Mesendoderm (in vitro differentiated cells): ENCODE measurements around the gene SLC6A14.

Experiments
- DNase-seq: peaks from one replicate; pipeline ENCODE4 v3.0.0; 2013
- H2AK5ac ChIP-seq: 2 replicates; pipeline ENCODE4 v1.6.1; 2013; ENCODE audit warnings: low read length, inconsistent platforms
- H2BK120ac ChIP-seq: 2 replicates; pipeline ENCODE4 v1.6.1; 2013; ENCODE audit warnings: low read depth, mild to moderate bottlenecking, low read length, moderate library complexity, mixed read lengths
- H2BK15ac ChIP-seq: replicated peaks from 2 replicates; pipeline ENCODE4 v1.6.1; 2013; ENCODE audit warnings: low read depth, mild to moderate bottlenecking, moderate library complexity
- H2BK5ac ChIP-seq: 2 replicates; pipeline ENCODE4 v1.6.1; 2013; ENCODE audit warnings: low read length, inconsistent platforms
- H3K18ac ChIP-seq: 2 replicates; pipeline ENCODE4 v1.6.1; 2013; ENCODE audit warnings: mild to moderate bottlenecking, low read length, mixed read lengths
- H3K23ac ChIP-seq: one replicate; pipeline ENCODE4 v1.6.1; 2013; ENCODE audit warnings: low read length
- H3K27ac ChIP-seq: 2 replicates; pipeline ENCODE4 v1.5.1; 2013; ENCODE audit warnings: low read depth, mild to moderate bottlenecking, inconsistent platforms, low read length, moderate library complexity
- H3K27me3 ChIP-seq: 2 replicates; pipeline ENCODE4 v1.6.1; 2013; ENCODE audit warnings: low read length, control low read depth, mild to moderate bottlenecking, inconsistent platforms; ENCODE audit not compliant: insufficient read depth, poor library complexity
- H3K36me3 ChIP-seq: 2 replicates; pipeline ENCODE4 v1.6.1; 2013; ENCODE audit warnings: low read length, inconsistent platforms; ENCODE audit not compliant: control insufficient read depth, insufficient read depth
- H3K4ac ChIP-seq: one replicate; pipeline ENCODE4 v1.6.1; 2013; ENCODE audit warnings: low read depth, mild to moderate bottlenecking, low read length, moderate library complexity
- H3K4me1 ChIP-seq: 2 replicates; pipeline ENCODE4 v1.6.1; 2013; ENCODE audit warnings: low read depth, low read length, inconsistent platforms; ENCODE audit not compliant: control insufficient read depth
- H3K4me2 ChIP-seq: 2 replicates; pipeline ENCODE4 v1.6.1; 2013; ENCODE audit warnings: low read length
- H3K4me3 ChIP-seq: 2 replicates; pipeline ENCODE4 v1.5.1; 2013; ENCODE audit warnings: mild to moderate bottlenecking, low read length
- H3K56ac ChIP-seq: one replicate; pipeline ENCODE4 v1.6.1; 2013; ENCODE audit warnings: low read length
- H3K79me1 ChIP-seq: 2 replicates; pipeline ENCODE4 v1.6.1; 2013; ENCODE audit warnings: low read length, inconsistent platforms
- H3K79me2 ChIP-seq: 2 replicates; pipeline ENCODE4 v1.6.1; 2013; ENCODE audit warnings: mild to moderate bottlenecking, low read length; ENCODE audit not compliant: control insufficient read depth, insufficient read depth
- H3K9ac ChIP-seq: 2 replicates; pipeline ENCODE4 v1.6.1; 2013; ENCODE audit warnings: low read length, inconsistent platforms
- H4K5ac ChIP-seq: one replicate; pipeline ENCODE4 v1.6.1; 2013; ENCODE audit warnings: low read length
- H4K8ac ChIP-seq: one replicate; pipeline ENCODE4 v1.6.1; 2013; ENCODE audit warnings: low read depth, mild to moderate bottlenecking, control low read depth, low read length, moderate library complexity
- WGBS: extraction: QIAGEN DNeasy Blood & Tissue Kit; methylation state at CpG from one replicate; pipeline ENCODE4 v1.1.7; 2013; ENCODE audit warnings: low lambda C conversion rate, missing lambda C conversion rate; ENCODE audit not compliant: insufficient coverage; ENCODE audit errors: extremely low coverage; 5-methylcytosine and 5-hydroxymethylcytosine counted together

The SLC6A14 gene

GRCh38 chrX:116417968-116418367, 18.4 kb upstream of the SLC6A14 start:
- Histone ChIP-seq H2BK15ac (no peak overlapping the region), H3K27ac (no peak overlapping the region), H4K5ac (no peak overlapping the region), H4K8ac (no peak overlapping the region), H3K79me2 (no peaks in the 10 kb centered on the region), H3K27me3 (no peaks in the 10 kb centered on the region), H3K4me2 (no peak overlapping the region), H2BK5ac (no peak overlapping the region), H3K4ac (no peak overlapping the region), H2AK5ac (no peak overlapping the region), H3K9ac (no peak overlapping the region), H3K18ac (no peak overlapping the region), H3K4me3 (no peak overlapping the region), H3K36me3 (no peaks in the 10 kb centered on the region), H3K23ac (no peak overlapping the region), H2BK120ac (no peak overlapping the region), H3K4me1 (no peaks in the 10 kb centered on the region), H3K56ac (no peak overlapping the region), H3K79me1 (no peaks in the 10 kb centered on the region)
- no CpG with 5 or more reads among the region's 4 CpGs for WGBS
- no peak for DNase-seq

- Histone ChIP-seq H3K56ac (no peak overlapping the region), H2BK15ac (no peak overlapping the region), H2BK120ac (no peak overlapping the region), H3K36me3 (no peaks in the 10 kb centered on the region), H3K23ac (no peak overlapping the region), H3K4me1 (no peaks in the 10 kb centered on the region), H3K79me1 (no peaks in the 10 kb centered on the region), H2AK5ac (no peak overlapping the region), H3K4me3 (no peak overlapping the region), H3K9ac (no peak overlapping the region), H3K27ac (no peak overlapping the region), H3K4ac (no peak overlapping the region), H3K27me3 (no peaks in the 10 kb centered on the region), H3K79me2 (no peaks in the 10 kb centered on the region), H3K18ac (no peak overlapping the region), H4K8ac (no peak overlapping the region), H3K4me2 (no peak overlapping the region), H4K5ac (no peak overlapping the region), H2BK5ac (no peak overlapping the region)
- no CpG with 5 or more reads among the region's 3 CpGs for WGBS
- no peak for DNase-seq
Measured at GRCh38 chrX:116427978-116428377, 8.4 kb upstream of the SLC6A14 start.

GRCh38 chrX:116435597-116435996, 809 bp upstream of the SLC6A14 start:
- H3K27me3 ChIP-seq = no peaks in the 10 kb centered on the region
- no peak overlapping the region for H3K18ac ChIP-seq
- H3K27ac ChIP-seq = no peak overlapping the region
- no peak overlapping the region for H3K56ac ChIP-seq
- H3K36me3 ChIP-seq = no peaks in the 10 kb centered on the region
- no peak overlapping the region for H4K8ac ChIP-seq
- H3K4ac ChIP-seq = no peak overlapping the region
- no peak overlapping the region for H3K4me3 ChIP-seq
- DNase-seq = no peak
- no peak overlapping the region for H2BK5ac ChIP-seq
- no peaks in the 10 kb centered on the region for H3K79me2 ChIP-seq
- no peak overlapping the region for H3K9ac ChIP-seq
- H3K4me1 ChIP-seq = no peaks in the 10 kb centered on the region
- no peak overlapping the region for H3K4me2 ChIP-seq
- no peak overlapping the region for H2BK15ac ChIP-seq
- H2BK120ac ChIP-seq = no peak overlapping the region
- H3K23ac ChIP-seq = no peak overlapping the region
- no peak overlapping the region for H4K5ac ChIP-seq
- H2AK5ac ChIP-seq = no peak overlapping the region
- no peaks in the 10 kb centered on the region for H3K79me1 ChIP-seq

- H2AK5ac ChIP-seq = no peak overlapping the region
Measured at GRCh38 chrX:116449156-116449555, 12.8 kb downstream of the SLC6A14 start.

GRCh38 chrX:116462822-116463221, 26.4 kb downstream of the SLC6A14 start, which contains the start of gene CT83:
TSS of gene CT83 (minus strand) at chrX:116462976. CDS start at chrX:116462856, 120 bp downstream.
- no peak within 1 kb of the TSS for H4K8ac ChIP-seq
- DNase-seq = no peak
- no peak within 1 kb of the TSS for H3K4ac ChIP-seq
- no peak within 1 kb of the TSS for H3K9ac ChIP-seq
- H2BK15ac ChIP-seq = no peak within 1 kb of the TSS
- no CpG with 5 or more reads among the region's 18 CpGs for WGBS
- H3K79me1 ChIP-seq = no peaks in the 10 kb centered on the region
- no peak within 1 kb of the TSS for H4K5ac ChIP-seq
- no peaks in the 10 kb centered on the region for H3K4me1 ChIP-seq
- no peaks in the 10 kb centered on the region for H3K27me3 ChIP-seq
- no peak within 1 kb of the TSS for H3K4me2 ChIP-seq
- H3K36me3 ChIP-seq = no peaks in the 10 kb centered on the region
- no peak within 1 kb of the TSS for H3K56ac ChIP-seq
- H3K4me3 ChIP-seq = no peak within 1 kb of the TSS
- H3K18ac ChIP-seq = no peak within 1 kb of the TSS
- H2BK120ac ChIP-seq = no peak within 1 kb of the TSS
- H3K27ac ChIP-seq = no peak within 1 kb of the TSS
- no peak within 1 kb of the TSS for H2AK5ac ChIP-seq
- no peak within 1 kb of the TSS for H3K23ac ChIP-seq
- no peaks in the 10 kb centered on the region for H3K79me2 ChIP-seq
- H2BK5ac ChIP-seq = no peak within 1 kb of the TSS

More at GRCh38 chrX:116449156-116449555, 12.8 kb downstream of the SLC6A14 start:
- H3K23ac ChIP-seq = no peak overlapping the region
- H3K4me1 ChIP-seq = no peaks in the 10 kb centered on the region
- WGBS = no CpG with 5 or more reads among the region's 2 CpGs
- H2BK5ac ChIP-seq = no peak overlapping the region
- no peak overlapping the region for H3K4me3 ChIP-seq
- no peaks in the 10 kb centered on the region for H3K79me1 ChIP-seq
- H4K5ac ChIP-seq = no peak overlapping the region
- H3K9ac ChIP-seq = no peak overlapping the region
- no peak overlapping the region for H3K56ac ChIP-seq
- no peak overlapping the region for H3K4me2 ChIP-seq
- H3K27ac ChIP-seq = no peak overlapping the region
- H3K18ac ChIP-seq = no peak overlapping the region
- no peaks in the 10 kb centered on the region for H3K36me3 ChIP-seq
- peak; percentile 17 for DNase-seq
- no peak overlapping the region for H2BK120ac ChIP-seq
- H3K79me2 ChIP-seq = no peaks in the 10 kb centered on the region
- H2BK15ac ChIP-seq = no peak overlapping the region
- no peak overlapping the region for H3K4ac ChIP-seq
- H3K27me3 ChIP-seq = no peaks in the 10 kb centered on the region
- no peak overlapping the region for H4K8ac ChIP-seq

- no peak overlapping the region for H3K56ac ChIP-seq
- no peaks in the 10 kb centered on the region for H3K36me3 ChIP-seq
- no peak overlapping the region for H3K27ac ChIP-seq
Measured at GRCh38 chrX:116480059-116480458, 43.7 kb downstream of the SLC6A14 start.

More at GRCh38 chrX:116480059-116480458, 43.7 kb downstream of the SLC6A14 start:
- H3K23ac ChIP-seq = no peak overlapping the region
- no peak overlapping the region for H3K4me2 ChIP-seq
- H4K8ac ChIP-seq = no peak overlapping the region
- no peak overlapping the region for H2BK120ac ChIP-seq
- no CpG with 5 or more reads among the region's 2 CpGs for WGBS
- H3K4ac ChIP-seq = no peak overlapping the region
- H3K9ac ChIP-seq = no peak overlapping the region
- no peaks in the 10 kb centered on the region for H3K27me3 ChIP-seq
- H2BK15ac ChIP-seq = no peak overlapping the region
- H3K79me1 ChIP-seq = no peaks in the 10 kb centered on the region
- no peak overlapping the region for H3K4me3 ChIP-seq
- no peak overlapping the region for H3K18ac ChIP-seq
- no peaks in the 10 kb centered on the region for H3K79me2 ChIP-seq
- no peak overlapping the region for H2BK5ac ChIP-seq
- no peak for DNase-seq
- no peaks in the 10 kb centered on the region for H3K4me1 ChIP-seq
- no peak overlapping the region for H2AK5ac ChIP-seq
- H4K5ac ChIP-seq = no peak overlapping the region
